Kidney tubule cell (primary cell): Measurements from ENCODE around the gene FMNL1.

Experiments
- DNase-seq: peaks from one replicate; pipeline ENCODE4 v3.0.0-alpha.2; 2018; ENCODE audit warnings: low spot score

The FMNL1 gene

DNA sequence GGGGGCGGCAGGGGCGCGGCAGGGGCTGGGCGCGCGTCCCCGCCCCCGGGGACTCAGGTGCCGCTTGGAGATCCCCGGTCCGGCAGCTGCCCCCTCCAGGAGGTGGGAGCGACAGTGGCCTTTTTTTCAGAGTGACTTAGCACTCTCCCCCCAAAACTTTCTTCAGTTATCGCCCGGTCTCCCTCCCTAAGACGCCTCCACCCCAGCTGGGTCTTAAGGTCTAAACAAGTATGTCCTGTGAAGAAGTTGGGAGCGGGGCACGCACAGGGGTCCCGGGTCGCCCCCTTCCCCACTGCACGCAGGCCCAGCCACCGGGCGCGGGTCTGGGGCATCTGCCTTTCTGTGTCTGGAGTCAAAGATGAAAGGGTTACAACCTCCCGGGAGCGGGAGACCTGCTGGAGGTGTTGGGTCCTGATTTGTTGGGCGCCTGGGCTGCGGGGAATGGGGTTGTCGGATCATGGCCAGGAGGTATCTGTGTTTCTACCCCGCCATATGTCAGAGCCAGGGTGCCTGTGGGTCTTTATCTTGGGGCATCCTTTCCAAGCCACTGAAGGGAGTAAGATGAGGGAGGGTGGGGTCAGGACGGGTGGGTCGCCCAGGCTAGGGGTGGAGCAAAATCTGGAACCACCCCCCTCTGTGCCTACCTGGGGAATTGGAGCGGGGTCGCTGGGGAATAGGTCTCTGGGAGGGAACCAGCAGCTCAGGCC, 757 bp downstream of the FMNL1 start:
- no peak for DNase-seq

DNA sequence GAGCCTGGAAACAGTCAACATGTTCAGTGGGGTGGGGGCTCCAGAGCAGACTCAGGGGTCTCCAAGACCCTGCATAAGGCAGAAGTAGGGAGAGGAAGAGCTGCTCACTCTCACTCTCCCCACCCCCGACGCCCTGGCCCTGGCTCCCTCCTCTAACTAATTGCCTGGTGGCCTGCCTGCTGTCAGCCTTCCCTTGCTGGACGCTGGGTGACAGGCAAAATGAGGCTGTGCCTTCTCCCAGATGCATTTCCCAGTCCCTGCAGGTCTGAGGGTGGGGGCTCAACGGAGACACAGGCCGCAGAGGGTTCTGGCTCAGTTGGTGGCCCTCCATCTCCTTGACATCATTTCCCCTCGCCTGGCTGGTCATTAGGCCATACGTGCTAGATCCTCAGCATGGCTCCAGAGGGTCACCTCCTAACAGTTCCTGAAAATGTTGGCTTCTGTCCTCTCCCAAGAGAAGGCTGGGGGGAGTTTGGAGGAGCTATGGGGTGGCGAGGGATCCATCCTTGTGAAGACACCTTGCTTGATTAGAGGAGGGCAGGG, 1.4 kb downstream of the FMNL1 start:
- no peak for DNase-seq

DNA sequence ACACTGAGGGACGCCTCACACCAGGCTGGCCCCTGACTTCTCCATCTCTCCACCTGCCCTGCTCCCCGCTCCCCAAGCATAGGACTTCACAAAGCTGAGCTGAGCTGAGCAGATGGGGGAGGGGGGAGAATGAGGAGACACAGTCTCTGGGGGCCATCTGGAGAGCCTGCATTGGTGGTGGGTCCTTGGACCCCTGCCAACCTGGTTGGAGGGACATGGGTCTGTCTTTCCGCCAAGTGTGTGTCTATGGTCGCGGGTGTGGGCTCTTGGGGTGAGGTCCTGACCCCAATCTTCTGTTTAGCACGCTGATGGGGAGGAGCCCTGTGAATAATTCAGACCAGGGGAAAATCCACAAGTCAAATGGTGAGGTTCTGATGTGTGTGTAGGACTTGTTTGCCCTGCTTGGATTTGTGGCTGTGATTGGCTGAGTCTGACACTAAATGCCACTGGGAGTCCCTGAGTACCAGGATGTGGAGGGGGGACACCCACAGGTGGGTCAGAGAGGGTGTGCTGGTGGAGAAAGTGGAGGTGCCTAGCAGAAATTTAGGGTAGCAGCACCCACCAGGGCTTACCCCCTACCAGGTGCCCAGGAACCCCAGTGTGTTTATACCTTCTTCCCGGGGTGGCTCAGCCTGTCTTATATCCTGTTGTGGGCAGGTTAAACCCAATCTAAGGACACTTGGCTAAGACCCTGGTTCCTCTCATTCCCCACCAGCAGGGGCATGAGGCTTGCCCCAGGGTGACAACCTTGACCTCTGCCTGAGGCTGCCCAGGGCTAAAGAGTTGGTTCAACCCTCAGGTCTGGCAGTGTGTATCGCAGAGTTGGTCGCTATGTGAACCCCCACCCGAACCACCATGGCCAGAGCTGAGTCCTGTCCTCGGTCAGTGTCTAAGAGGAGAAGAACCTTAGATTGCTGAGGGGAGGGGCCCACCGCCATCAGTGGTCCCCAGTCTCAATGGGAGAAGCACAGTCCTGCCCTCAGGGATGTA, 2.1 kb downstream of the FMNL1 start:
- DNase-seq = no peak

DNA sequence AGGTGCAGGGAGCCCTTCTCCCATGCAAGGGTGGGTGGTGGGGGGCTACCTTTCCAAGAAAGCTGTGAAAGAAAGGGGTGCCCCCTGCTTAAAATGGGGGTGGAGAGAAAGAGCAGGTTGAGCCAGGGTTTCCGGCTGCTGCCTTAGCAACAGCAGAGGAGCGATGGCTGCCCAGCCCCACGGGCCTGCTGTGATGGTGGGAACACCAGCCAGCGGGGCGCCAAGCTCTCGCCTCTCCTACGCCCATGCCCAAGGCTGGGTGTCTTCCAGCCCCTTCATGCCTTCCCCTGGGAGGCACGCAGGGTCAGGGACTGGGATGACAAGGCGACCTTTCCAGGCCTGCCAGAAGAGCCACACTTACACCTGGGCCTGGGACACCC, 3.0 kb downstream of the FMNL1 start:
- no peak for DNase-seq

DNA sequence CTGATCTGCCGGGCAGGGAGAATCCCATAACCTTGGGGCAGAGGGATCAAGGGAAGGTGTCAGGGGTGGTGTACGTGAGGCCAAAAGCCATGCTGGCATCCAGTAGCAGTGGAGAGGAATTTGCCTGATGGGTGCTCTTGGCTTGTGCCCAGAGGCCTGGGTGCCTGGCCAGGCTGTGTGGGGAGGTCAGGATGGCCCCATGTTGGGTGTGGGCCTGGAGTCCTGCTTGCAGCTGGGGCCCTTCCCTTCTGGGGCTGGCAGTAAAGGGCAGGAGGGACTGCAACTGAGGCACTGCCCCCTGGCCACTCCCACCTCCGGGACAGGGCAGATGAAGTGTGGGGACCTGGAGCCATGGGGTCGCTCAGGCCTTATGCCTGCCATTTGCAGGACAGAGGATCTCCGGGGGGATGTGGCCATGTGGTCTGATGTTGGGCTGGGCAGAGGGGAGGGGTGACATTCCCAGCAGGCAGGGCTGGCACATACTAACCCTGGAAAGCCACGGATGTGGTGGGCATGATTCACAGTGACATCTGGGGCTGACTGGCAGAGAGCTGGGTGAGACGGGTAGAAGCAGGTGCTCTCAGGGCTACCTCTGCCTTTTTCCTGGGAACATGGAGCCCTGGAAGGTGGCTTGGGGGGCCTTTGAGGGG, 3.5 kb downstream of the FMNL1 start:
- peak; percentile 78 for DNase-seq

DNA sequence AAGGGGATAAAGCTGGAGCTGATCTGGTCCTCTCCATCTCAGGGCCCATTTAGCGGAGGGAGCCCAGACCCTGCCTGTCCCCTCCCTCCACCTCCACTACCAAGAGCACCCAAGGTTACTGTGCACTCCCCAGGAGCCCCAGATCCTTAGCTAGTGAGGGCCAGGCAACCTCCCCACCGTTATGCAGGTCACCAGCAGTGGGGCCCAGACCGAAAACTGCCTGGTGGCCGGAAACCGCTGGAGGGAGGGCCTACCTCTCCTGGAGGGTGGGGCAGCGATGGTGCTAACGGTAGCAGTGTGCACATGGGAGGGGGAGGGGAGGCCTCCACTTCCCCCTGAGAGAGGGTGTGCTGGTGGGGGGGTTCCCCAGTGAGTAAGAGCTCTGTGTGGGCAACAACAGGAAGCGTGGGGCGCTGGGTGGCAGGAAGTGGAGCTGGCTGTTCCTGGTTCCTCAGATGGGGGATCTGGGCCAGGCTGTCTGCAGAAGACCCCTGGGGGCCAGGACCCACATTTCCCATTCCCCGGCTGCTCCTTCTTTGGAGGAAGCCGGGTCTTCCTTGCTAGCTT, 4.4 kb downstream of the FMNL1 start:
- peak; percentile 58 for DNase-seq

DNA sequence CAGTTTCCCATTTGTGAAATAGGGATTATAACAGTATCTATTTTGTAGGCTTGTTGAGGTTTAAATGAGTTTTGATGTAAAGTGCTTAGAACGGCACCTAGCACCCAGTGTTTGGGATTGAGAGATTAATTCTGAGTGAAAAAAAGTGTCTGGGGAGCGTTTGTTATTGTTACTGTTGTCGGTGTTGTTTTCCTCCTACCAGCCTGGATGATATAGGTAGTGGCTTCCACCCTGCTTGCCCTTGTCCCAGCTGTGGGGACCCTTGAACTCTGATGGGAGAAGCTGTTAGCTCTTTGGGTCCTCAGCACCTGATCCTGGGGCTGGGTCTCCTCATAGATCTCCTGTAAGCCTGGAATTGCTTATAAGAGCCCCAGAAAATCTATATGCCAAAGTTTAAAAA, 4.9 kb downstream of the FMNL1 start:
- DNase-seq = no peak

DNA sequence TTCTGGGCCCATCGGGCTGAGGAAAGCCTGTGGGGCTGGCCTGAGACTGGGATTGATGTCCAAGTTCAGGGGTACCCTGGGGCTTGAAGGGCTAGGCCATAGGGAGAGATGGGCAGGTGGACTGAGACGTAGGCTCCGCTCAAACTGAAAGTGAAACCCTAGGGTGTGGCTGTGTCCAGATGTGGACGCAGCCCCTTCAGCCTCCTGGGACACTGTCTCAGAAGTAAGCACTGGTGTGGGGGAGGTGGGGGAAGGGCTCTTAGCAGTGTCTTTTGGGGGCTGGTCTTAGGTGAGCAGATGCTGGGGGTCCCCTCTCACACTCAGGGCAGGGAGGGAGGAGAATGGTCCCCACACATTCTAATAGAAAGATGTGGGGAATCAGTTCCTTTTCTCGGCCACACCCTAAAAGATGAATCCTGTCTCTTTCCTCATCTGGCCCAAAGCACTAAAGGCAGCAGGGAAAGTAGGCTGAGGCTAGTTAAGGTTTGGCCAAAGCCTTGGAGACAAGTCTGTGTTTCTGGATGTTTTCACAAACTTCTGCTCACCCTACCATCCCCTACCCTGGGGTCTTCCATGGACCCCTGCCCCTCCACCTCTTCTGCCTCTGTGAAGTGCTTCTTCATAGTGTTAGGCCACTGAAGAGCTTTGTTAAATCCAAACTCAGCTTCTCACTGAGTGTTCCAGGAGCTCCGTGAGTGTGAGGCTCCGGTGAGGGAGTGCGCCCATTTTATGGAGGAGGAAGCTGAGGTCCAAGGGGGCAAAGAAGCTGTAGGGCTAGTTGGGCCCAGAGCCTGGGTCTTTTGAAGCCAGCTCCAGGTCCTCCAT, 5.6 kb downstream of the FMNL1 start:
- no peak for DNase-seq

DNA sequence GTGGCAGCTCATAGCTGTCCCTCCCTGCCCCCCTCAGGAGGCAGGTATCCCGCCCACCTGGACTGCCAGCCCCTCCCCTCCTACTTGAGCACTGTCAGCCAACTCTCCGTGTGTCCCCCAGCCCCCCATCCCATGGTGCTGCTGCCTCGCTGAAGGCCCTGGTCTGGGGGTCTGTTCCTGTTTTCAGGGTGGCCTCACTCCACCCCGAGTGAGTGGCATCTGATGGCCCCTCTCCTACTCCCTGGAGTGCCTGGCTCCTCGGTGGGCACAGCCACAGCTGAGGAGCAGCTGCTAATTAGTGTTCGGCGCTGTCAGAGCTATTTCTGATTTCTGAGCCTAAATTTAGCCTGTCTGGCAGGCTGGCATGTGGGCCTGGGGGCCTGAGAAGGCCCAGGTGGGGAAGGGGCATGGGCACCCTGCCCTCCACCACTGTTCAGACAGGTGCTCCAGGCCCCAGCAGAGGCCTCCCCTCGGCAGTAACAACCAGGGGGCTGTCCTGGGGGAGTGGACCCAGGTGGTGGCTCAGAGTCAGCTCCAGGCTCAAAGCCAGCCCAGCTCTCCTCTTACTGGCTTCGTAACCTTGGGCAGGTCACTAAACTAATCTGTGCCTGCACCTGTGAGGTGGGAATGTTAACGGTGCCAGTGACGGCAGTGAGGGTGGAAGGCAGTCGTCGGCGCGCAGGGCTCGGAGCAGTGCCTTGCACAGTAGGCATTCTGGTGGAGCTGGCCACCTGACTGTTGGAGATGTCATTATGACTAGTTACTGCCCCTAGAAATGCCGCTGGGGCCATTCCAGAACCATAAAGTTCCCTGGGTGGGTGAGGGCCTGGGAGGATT, 6.5 kb downstream of the FMNL1 start:
- DNase-seq = no peak

DNA sequence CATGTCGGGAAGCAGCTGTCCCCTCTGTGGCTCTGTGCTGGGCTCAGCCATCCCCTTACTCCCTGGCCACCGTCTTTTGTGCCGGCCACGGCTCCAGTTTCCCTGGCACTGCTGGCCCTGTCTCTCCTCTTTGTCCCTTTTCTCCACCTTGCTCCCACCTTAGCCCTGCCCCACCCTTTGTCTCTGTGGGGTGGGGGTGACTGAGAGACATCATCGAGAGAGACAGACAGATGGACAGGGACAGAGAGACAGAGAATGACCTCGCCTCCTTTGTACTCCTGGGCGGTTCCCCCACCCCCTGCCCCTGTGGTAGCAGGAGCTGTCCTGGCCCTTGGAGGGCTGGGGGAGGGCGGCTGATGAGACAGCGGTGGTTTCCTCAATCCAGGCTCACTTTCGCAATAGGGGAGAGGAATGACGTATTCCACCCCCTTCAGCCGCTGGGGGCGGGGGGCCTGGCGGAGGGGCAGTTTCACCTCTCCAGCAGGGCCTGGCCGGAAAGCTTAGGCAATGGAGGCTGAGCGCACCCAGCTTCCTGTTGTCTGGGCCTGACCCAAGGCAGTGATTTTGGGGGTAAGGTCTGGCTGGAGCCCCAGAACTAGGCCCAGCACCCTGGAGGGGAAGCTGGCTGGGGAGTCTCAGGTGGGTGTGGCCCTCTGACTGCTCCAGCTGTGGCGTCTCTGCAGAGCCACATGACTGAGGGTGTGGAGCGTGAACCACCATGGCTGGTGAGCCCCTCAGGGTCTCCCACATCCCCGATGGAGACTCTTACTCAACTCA, 7.3 kb downstream of the FMNL1 start:
- DNase-seq = peak; percentile 58

DNA sequence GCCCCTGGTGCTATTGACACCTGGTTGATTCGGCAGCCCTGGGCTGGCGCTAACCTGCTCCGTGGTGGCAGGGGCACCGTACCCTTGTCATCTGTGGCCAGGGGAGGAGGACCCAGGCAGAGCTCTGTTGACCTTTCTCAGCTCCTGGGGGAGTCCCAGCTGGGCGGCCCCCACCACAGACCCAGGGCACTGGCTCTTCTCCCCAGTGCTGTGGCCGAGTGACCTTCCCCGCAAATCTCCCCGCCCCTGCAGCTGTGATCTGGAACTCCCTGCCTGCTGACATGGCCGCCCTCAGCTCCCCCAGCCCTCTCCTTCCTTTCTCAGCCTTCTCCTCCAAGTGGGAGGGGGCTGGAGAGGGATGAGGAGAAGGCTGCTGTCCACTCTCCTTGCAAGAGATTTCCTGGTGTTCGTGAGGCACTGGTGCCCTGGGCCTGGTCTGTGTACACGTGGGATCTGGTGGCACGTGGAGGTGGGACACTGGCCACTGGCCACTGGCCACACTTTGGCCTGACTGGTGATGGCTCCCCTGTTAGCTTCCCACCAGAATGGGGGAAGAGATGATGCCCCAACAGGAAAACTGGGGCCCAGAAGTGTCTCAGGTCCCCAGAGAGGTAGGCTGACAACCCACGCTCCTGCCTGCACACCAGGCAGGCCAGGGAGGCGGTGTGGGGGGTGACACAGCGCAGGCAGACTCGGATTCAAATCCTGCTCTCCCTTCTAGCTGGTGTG, 8.2 kb downstream of the FMNL1 start:
- DNase-seq = no peak

DNA sequence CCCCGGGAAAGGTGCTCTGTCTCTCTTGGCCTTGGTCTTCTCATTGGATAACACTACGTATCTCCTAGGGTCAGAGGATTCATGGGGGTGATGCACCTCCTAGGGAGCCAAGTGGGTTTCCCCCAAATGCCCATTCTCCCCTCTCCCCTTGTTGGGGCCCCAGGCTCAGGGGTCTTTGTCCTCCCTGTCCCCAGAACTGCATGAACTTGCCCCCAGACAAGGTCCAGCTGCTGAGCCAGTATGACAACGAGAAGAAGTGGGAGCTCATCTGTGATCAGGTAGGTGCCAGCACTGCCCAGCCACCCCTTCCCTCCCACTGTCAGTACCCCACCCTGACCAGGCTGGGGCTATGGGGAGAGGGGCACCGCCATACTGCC, 8.7 kb downstream of the FMNL1 start:
- no peak for DNase-seq

DNA sequence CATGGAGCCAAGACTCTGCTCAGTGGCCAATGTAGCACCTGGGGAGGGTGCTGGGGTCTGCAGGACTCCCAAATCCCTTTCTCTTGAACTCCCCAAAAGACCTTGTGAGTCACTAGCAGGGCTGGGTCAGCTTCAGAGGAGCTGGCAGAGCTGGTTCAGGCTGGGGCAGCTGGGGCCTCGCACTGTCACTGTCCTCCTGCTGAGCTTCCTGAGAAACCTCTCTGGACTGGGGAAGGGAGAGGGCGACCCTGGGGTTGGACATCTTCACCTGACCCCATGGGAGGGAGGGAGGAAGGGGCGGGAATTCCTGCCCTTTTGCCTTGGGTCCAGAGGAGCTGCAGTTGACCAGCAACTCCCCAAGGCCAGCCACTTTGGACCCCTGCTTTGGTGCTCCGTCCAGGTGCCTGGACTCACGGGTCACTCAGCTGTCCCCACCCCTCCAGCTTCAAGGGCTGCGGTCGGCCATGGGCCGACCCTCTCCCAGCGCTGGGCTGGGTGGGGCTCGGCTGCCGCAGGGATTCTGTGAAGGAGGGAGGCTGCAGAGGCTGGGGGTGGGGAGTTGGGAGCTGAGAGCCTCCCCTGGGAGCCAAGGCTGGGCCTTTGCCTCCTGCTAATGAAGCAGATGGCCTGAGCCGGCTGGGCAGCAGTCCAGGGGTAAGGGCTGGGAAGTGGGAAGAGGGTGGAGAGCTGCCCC, 9.2 kb downstream of the FMNL1 start:
- DNase-seq = no peak

DNA sequence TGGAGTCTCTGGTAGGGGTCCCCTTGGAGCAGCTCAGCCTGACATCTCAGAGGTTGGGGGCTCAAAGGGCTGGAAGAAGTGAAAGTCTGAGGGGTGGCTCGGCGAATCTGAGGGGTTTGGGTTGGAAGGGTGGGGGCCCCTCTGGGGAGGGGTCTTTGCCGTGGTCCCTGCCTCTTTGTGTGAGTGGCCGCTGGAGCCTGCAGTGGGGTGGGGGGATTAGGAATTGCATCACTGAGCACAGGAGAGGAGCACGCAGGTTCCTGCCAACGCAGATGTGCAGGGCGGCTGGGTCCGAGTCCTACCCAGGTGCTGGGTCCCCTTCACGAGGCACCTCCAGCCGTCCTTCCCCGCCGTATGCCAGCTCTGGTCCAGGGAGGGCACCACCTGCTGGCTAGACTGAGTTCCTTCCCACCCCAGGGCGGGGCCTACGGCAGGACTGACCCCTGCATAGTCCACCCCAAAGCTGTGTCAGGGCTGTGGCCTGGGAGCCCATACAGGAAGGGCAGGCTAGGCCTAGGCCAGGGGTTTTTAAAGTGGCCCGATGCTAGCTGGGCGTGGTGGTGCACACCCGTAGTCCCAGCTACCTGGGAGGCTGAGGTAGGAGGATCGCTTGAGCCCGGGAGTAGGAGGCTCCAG, 9.9 kb downstream of the FMNL1 start:
- peak; percentile 26 for DNase-seq

DNA sequence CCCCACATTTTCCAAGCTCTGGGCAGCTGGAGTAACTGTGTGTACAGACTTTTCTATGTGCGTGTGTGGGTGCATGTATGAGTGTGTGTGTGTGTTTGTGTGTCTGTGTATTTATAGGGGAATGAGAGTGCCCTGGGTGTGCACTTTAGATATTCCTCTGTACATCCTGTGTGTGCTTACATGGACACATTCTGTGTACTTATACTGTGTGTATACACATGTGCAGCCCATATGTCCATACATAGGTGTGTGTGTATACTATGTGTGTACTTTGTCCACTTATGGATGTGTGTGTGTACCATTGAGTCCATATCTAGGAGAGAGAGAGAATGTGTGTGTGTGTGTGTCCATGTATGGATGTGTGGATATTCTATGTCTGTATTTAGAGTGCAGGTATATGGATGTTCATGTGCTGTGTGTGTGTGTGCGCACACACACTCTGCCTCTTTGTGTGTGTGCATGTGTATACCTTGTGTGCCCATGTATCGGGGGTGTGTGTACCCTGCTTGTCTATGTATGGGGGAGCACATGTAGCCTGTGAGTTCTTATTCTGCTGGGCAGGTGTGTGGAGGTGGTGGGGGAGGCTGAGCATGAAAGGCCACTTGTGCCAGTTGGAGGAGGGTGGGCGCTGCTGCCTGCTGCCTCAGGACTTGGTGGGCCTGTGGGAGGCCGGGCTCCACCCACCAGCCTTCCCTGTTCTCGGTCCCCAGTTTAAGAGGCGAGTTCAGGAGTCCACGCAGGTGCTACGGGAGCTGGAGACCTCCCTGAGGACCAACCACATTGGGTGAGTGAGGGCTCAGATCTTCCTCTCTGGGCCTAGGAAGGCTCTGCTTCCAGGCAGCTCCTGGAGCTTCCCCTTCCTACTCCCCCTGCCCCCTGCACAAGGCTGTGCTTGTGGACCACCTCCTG, 11.1 kb downstream of the FMNL1 start:
- no peak for DNase-seq

DNA sequence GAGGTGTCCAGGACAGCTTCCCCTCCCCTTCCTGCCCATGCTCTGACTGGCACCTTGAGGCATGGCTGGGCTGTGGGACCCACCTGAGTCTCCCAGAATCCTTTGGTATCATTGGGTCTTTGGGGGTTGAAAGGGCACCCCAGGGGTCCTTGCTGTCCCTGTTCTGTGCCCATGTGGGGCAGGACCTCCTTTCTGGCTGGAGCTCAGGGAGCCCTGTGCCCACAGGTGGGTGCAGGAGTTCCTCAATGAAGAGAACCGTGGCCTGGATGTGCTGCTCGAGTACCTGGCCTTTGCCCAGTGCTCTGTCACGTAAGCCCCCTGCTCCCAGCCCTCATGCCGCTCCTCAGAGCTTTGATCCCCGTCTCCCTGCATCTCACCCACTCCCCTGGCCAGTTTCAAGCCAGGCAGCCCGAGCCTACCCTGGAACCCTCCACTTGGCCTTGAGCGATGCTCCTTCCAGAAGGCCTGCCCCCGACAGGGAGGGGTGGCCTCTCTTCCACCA, 11.8 kb downstream of the FMNL1 start:
- DNase-seq = no peak
